ENCODE results near the gene USP19.
A peak's percentile ranks its signal among the peaks of the same experiment; 100 is the strongest.

USP19 gene

GRCh38 chr3:49134471-49135265, 14.0 kb upstream of the USP19 start:
- FAIRE-seq: no peak

- no peak for FAIRE-seq
These were observed 12.8 kb upstream of the USP19 start for GRCh38 chr3:49133226-49133951.

GRCh38 chr3:49132437-49133225, 12.0 kb upstream of the USP19 start, which contains the start of gene LAMB2:
TSS of gene LAMB2 (minus strand) at chr3:49133050. CDS start at chr3:49132867, 183 bp downstream.
- FAIRE-seq: peak; percentile 29

- no peak for FAIRE-seq
These were observed 11.4 kb upstream of the USP19 start for GRCh38 chr3:49132073-49132436.

GRCh38 chr3:49131576-49131975, 11.0 kb upstream of the USP19 start:
- no peak for FAIRE-seq

- no peak for FAIRE-seq
These were observed 10.4 kb upstream of the USP19 start for GRCh38 chr3:49131040-49131439.

- no peak for FAIRE-seq
These were observed 4.5 kb upstream of the USP19 start for GRCh38 chr3:49124991-49125670.

GRCh38 chr3:49124203-49124602, 3.6 kb upstream of the USP19 start:
- FAIRE-seq: no peak

- FAIRE-seq: no peak
These were observed 3.1 kb upstream of the USP19 start for GRCh38 chr3:49123687-49124086.

GRCh38 chr3:49122886-49123545, 2.4 kb upstream of the USP19 start:
- no peak for FAIRE-seq

GRCh38 chr3:49122451-49122850, 1.8 kb upstream of the USP19 start:
- FAIRE-seq: no peak

GRCh38 chr3:49122022-49122421, 1.4 kb upstream of the USP19 start:
- FAIRE-seq: no peak

- FAIRE-seq: no peak
These were observed 611 bp upstream of the USP19 start for GRCh38 chr3:49121132-49121736.

- no peak for FAIRE-seq
These were observed 556 bp downstream of the USP19 start for GRCh38 chr3:49120096-49120437.

GRCh38 chr3:49119439-49119838, 1.2 kb downstream of the USP19 start:
- no peak for FAIRE-seq

- FAIRE-seq: no peak
These were observed 1.6 kb downstream of the USP19 start for GRCh38 chr3:49119036-49119435.

GRCh38 chr3:49112262-49112661, 8.4 kb downstream of the USP19 start:
- FAIRE-seq: no peak

- FAIRE-seq: no peak
These were observed 9.3 kb downstream of the USP19 start for GRCh38 chr3:49111347-49111746.

- no peak for FAIRE-seq
These were observed 9.8 kb downstream of the USP19 start for GRCh38 chr3:49110780-49111179.

- FAIRE-seq: no peak
These were observed 12.3 kb downstream of the USP19 start for GRCh38 chr3:49108346-49108745.

- peak; percentile 97 for FAIRE-seq
These were observed 16.0 kb downstream of the USP19 start, which contains the start of gene QARS1 for GRCh38 chr3:49104427-49105291. TSS of gene QARS1 (minus strand) at chr3:49104757. CDS start at chr3:49104733, 24 bp downstream.
